Body of pancreas (tissue), 4 donors: ENCODE data around the gene NRG3.

Experiments used
- CTCF ChIP-seq, 7 experiments: fragments of 450-650 bp in 4 of 7; fragments of 200-600 bp in 3 of 7; sonication (generic) in 3 of 7; IDR thresholded peaks; one replicate each; pipeline ENCODE4 v1.5.1; 2016 to 2019; ENCODE audit warnings: antibody characterized with exemption in 7 of 7
- POLR2A ChIP-seq, 3 donors: fragments of 450-650 bp; IDR thresholded peaks; one replicate each; pipeline ENCODE4 v1.6.1; 2016; ENCODE audit warnings: antibody characterized with exemption in 3 of 3, mild to moderate bottlenecking in 2 of 3

DNA sequence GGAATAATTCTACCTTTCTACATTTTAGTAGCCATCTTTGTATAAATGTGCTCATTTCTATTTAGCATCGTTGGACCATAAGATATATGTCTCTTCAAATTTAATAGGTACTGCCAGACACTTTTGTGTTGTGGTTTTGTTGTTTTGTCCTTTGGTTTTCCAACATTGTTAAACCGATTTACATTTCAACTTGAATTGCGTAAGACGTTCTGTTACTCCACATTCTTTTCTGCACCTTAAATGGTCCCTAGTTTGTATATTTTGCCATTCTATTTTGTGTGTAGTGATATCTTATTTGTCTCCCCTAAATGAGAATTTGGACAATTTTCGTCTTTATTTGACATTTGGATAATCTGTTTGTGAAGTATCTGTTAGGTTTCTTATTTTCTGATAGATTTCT is 1015.6 kb downstream of the NRG3 start:
- TF ChIP-seq CTCF (IDR thresholded peaks at IDR 0.05) (no peak), POLR2A (IDR thresholded peaks at IDR 0.05) (no peak)
